Measurements from ENCODE around the gene CDKL2.

DNA sequence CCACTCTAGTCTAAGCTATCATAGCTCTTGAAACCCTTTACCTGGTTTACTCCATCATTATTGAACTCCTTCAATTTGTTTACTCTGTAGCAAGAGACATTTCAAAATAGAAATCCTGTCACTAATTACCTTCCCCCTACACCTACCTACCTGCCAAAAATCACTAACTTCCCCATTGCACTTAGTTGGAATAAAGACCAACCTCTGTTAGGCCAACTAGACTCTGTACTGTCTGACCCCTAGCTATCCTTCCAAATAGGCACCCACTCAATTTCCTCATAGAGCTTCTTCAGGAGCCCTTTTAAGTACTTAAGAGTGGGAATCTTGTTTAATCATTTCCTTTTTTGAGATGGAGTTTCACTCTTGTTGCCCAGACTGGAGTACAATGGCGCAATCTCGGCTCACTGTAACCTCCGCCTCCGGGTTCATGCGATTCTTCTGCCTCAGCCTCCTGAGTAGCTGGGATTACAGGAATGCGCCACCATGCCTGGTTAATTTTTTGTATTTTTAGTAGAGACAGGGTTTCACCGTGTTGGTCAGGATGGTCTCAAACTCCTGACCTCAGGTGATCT lies 8.9 kb upstream of the CDKL2 start:
- TF ChIP-seq, protein P1, sequence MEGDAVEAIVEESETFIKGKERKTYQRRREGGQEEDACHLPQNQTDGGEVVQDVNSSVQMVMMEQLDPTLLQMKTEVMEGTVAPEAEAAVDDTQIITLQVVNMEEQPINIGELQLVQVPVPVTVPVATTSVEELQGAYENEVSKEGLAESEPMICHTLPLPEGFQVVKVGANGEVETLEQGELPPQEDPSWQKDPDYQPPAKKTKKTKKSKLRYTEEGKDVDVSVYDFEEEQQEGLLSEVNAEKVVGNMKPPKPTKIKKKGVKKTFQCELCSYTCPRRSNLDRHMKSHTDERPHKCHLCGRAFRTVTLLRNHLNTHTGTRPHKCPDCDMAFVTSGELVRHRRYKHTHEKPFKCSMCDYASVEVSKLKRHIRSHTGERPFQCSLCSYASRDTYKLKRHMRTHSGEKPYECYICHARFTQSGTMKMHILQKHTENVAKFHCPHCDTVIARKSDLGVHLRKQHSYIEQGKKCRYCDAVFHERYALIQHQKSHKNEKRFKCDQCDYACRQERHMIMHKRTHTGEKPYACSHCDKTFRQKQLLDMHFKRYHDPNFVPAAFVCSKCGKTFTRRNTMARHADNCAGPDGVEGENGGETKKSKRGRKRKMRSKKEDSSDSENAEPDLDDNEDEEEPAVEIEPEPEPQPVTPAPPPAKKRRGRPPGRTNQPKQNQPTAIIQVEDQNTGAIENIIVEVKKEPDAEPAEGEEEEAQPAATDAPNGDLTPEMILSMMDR (IDR thresholded peaks at IDR 0.05), result no peak
- no peak for TF ChIP-seq POLR2A (IDR thresholded peaks at IDR 0.05)
